ENCODE measurements around the gene TBXAS1.

DNA sequence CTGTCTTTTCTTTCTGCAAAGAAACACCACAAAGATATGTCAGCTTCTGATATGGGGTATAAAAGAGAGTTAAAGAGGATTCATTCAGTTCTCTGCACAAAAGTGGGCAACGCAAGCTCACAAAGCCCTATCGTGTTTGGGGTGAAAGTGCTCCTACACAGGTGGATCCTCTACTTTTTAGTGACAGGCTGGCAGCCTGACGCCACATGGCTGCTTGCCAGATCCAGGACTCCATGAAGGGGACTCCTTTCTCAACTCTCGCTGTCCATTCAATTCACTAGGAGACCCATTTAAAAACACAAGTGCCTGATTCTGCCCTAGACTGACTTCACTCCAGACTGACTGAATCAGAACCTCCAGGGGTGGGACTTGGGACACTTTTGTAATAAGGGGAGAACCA lies 225.7 kb downstream of the TBXAS1 start:
- TF ChIP-seq POLR2A (IDR thresholded peaks at IDR 0.05), result no peak
- TF ChIP-seq, protein P1, sequence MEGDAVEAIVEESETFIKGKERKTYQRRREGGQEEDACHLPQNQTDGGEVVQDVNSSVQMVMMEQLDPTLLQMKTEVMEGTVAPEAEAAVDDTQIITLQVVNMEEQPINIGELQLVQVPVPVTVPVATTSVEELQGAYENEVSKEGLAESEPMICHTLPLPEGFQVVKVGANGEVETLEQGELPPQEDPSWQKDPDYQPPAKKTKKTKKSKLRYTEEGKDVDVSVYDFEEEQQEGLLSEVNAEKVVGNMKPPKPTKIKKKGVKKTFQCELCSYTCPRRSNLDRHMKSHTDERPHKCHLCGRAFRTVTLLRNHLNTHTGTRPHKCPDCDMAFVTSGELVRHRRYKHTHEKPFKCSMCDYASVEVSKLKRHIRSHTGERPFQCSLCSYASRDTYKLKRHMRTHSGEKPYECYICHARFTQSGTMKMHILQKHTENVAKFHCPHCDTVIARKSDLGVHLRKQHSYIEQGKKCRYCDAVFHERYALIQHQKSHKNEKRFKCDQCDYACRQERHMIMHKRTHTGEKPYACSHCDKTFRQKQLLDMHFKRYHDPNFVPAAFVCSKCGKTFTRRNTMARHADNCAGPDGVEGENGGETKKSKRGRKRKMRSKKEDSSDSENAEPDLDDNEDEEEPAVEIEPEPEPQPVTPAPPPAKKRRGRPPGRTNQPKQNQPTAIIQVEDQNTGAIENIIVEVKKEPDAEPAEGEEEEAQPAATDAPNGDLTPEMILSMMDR (IDR thresholded peaks at IDR 0.05), result no peak
